Measurements from ENCODE around the gene PCDHGA10.
A peak's percentile ranks its signal among the peaks of the same experiment; 100 is the strongest.
"Not testable (repeated sequence)": the region's sequence is repeated elsewhere in the genome, so short reads cannot be mapped to it uniquely, and the experiment has no call there.

PCDHGA10 gene

GRCh38 chr5:141412854-141413539, at the start of gene PCDHGA10:
PCDHGA10 (plus strand) TSS chr5:141412987; CDS start chr5:141413176, 189 bp downstream.
- peak; percentile 29 for DNase-seq (ENCODE audit: low read depth)

DNA sequence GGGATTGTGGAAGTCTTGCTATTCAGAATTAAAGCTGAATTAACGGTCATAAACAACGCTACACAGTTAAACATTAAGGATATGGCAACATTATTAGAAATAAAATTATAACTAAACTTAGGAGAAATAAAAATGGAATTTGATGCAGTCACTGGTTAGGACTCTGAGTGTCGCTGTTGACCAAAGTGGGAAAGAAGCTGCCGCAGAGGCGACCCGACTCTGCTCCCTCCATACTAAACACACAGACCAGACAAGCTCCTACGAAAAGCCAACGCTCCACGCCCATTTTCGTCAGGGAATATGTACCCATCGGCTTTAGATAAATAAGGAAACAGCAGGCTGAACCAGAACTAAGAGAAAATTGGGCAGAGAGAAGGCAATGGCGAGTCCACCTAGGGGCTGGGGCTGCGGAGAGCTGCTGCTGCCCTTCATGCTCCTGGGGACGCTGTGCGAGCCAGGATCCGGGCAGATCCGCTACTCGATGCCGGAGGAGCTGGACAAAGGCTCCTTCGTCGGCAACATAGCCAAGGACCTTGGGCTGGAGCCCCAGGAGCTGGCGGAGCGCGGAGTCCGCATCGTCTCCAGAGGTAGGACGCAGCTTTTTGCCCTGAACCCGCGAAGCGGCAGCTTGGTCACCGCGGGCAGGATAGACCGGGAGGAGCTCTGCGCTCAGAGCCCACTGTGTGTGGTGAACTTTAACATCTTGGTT, 48.7 kb upstream of the PCDHGA10 start, which contains the start of gene PCDHGA5:
Gene PCDHGA5 (plus strand): TSS at position 211 of the 709 bp plus-strand sequence. CDS start 169 bp downstream, at position 380.
- no peak for DNase-seq (ENCODE audit: low read depth)

DNA sequence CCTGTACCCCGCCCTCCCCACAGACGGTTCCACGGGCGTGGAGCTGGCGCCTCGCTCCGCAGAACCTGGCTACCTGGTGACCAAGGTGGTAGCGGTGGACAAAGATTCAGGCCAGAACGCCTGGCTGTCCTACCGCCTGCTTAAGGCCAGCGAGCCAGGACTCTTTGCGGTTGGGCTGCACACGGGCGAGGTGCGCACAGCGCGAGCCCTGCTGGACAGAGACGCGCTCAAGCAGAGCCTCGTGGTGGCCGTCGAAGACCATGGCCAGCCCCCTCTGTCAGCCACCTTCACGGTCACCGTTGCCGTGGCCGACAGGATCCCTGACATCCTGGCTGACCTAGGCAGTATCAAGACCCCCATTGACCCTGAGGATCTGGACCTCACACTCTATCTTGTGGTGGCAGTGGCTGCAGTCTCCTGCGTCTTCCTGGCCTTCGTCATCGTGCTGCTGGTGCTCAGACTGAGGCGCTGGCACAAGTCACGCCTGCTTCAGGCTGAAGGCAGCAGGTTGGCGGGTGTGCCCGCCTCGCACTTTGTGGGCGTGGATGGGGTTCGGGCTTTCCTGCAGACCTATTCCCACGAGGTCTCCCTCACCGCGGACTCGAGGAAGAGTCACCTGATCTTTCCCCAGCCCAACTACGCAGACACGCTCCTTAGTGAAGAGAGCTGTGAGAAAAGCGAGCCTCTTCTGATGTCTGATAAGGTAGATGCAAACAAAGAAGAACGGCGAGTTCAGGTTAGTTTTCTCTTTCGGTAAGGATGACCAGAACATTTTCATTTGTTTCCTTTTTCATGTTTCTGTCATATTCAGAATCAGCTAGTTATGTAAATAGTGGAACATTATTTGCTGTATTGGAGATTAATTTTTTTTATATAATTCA, 46.5 kb upstream of the PCDHGA10 start:
- DNase-seq (ENCODE audit: low read depth), result no peak

DNA sequence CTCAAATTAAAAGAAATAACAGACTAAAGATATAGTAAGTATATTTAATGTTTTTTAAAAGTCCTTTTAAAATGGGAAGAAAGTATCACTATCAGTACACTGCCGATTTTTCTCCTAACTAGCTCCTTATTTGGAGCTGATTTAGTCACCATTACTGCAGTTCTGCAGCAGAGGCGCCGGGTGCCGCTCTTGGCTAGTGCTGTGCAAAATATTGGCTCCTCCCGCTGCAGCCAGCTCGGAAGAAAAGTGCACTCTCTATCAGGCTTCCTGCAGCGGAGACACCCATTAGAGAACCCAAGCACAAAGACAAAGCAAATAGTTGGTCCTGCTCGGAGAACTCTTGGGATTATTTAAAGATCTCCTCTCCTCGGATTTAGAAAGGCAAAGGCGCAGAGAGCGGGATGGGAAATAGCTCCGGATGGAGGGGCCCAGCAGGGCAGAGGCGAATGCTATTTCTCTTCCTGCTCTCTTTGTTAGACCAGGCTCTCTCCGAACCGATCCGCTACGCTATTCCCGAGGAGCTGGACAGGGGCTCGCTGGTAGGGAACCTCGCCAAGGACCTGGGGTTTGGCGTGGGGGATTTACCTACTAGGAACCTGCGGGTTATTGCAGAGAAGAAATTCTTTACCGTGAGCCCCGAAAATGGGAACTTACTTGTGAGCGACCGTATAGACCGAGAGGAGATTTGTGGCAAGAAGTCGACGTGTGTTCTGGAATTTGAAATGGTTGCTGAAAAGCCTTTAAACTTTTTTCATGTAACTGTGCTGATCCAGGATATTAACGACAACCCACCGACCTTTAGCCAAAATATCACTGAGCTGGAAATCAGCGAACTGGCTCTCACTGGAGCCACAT, 42.6 kb upstream of the PCDHGA10 start, which contains the start of gene PCDHGB3:
Gene PCDHGB3 (plus strand): TSS at position 249 of the 855 bp plus-strand sequence. CDS start 153 bp downstream, at position 402.
- DNase-seq (ENCODE audit: low read depth), result peak; percentile 11

DNA sequence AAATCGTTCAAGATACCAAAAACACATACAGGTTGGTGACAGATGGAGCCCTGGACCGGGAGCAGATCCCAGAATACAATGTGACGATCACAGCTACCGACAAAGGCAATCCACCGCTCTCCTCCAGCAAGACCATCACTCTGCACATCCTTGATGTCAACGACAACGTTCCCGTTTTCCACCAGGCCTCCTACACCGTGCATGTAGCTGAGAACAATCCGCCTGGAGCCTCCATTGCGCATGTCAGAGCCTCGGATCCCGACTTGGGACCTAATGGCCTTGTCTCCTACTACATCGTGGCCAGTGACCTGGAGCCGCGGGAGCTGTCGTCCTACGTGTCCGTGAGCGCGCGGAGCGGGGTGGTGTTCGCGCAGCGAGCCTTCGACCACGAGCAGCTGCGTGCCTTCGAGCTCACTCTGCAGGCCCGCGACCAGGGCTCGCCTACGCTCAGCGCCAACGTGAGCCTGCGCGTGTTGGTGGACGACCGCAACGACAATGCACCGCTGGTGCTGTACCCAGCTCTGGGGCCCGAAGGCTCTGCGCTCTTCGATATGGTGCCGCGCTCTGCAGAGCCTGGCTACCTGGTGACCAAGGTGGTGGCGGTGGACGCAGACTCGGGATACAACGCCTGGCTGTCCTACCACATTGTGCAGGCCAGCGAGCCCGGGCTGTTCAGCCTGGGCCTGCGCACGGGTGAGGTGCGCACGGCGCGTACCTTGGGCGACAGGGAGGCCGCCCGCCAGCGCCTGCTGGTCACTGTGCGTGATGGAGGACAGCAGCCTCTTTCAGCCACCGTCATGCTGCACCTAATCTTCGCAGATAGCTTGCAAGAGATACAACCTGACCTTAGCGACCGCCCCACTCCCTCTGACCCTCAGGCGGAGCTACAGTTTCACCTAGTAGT, 41.0 kb upstream of the PCDHGA10 start:
- DNase-seq (ENCODE audit: low read depth), result no peak

DNA sequence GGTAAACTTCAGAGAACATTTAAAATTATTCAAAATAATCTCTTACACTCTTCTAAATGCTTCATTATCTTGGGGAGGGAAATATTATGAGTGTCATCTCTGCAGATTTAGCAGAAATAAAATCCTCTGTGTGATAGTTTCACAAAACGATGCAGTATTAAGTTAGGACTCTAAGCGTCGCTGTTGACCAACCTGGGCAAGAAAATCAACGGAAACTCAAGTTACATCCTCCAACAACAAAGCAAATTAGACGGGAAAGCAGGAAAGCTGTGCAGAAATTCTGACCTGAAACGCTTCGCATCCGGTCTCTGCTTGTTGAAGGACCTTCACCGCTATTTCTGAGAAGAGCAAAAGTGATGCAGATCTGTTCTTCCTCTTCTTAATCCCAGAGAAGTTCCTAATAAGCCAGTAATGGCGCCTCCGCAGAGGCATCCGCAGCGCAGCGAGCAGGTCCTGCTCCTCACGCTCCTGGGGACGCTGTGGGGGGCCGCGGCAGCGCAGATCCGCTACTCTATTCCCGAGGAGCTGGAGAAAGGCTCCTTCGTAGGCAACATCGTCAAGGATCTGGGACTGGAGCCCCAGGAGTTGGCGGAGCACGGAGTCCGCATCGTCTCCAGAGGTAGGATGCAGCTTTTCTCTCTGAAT, 39.0 kb upstream of the PCDHGA10 start, which contains the start of gene PCDHGA6:
Gene PCDHGA6 (plus strand): TSS at position 219 of the 645 bp plus-strand sequence. CDS start 193 bp downstream, at position 412.
- DNase-seq (ENCODE audit: low read depth), result no peak

DNA sequence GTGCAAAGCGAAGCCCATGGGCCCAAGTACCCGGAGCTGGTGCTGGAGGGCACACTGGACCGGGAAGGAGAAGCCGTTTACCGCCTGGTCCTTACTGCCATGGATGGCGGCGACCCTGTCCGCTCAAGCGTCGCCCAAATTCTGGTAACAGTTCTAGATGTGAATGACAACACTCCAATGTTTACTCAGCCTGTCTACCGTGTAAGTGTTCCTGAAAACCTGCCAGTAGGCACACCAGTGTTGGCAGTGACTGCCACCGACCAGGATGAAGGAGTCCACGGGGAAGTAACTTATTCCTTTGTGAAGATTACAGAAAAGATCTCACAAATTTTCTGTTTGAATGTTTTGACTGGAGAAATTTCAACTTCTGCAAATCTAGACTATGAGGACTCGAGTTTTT, 38.2 kb upstream of the PCDHGA10 start:
- no peak for DNase-seq (ENCODE audit: low read depth)

GRCh38 chr5:141375444-141376155, 37.2 kb upstream of the PCDHGA10 start:
- not testable (repeated sequence) for DNase-seq (ENCODE audit: low read depth)

DNA sequence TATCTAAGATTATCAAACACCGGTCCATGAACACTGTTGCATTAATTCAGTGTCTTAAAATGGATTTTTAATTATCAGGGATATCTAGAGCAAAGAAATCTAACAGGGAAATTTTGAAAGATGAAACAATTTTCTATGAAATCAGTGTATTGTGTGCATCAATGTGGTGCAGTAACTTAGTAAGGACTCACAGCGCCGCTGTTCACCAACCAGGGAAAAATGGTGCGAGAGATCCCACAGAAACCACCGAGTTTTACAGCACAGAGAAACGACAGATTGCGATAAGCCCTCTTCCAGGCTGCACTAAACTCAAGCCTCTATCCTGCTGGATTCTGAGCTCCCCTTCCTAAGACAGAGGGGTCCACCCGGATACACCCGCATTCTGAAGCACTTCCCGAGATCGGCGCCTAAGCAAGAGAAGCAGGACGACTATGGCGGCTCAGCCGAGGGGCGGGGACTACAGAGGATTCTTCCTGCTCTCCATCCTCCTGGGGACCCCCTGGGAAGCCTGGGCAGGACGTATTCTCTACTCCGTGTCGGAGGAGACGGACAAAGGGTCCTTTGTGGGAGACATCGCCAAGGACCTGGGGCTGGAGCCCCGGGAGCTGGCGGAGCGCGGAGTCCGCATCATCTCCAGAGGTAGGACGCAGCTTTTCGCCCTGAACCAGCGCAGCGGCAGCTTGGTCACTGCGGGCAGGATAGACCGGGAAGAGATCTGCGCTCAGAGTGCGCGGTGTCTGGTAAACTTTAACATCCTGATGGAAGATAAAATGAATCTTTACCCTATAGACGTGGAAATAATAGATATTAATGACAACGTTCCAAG, 30.1 kb upstream of the PCDHGA10 start, which contains the start of gene PCDHGA7:
Gene PCDHGA7 (plus strand): TSS at position 274 of the 826 bp plus-strand sequence. CDS start 158 bp downstream, at position 432.
- no peak for DNase-seq (ENCODE audit: low read depth)

DNA sequence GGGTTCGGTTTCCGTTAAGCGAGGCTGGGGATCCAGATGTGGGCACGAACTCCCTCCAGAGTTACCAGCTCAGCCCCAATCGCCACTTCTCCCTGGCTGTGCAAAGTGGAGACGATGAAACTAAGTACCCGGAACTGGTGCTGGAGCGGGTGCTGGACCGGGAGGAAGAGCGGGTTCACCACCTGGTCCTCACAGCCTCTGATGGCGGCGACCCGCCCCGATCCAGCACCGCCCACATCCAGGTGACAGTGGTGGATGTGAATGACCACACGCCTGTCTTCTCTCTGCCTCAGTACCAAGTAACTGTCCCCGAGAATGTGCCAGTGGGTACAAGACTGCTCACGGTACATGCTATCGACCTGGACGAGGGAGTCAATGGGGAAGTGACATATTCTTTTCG, 29.4 kb upstream of the PCDHGA10 start:
- no peak for DNase-seq (ENCODE audit: low read depth)

DNA sequence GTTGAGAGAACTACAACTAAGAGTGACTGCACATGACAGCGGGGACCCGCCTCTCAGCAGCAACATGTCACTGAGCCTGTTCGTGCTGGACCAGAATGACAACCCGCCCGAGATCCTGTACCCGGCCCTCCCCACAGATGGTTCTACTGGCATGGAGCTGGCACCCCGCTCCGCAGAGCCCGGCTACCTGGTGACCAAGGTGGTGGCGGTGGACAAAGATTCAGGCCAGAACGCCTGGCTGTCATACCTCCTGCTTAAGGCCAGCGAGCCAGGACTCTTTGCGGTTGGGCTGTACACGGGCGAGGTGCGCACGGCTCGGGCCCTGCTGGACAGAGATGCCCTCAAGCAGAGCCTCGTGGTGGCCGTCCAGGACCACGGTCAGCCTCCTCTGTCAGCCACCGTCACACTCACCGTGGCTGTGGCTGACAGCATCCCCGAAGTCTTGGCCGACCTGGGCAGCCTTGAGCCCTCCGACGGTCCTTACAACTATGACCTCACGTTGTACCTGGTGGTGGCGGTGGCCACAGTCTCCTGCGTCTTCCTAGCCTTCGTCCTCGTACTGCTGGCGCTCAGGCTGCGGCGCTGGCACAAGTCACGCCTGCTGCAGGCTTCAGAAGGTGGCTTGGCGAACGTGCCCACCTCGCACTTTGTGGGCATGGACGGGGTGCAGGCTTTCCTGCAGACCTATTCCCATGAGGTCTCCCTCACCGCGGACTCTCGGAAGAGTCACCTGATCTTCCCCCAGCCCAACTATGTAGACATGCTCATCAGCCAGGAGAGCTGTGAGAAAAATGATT, 28.1 kb upstream of the PCDHGA10 start:
- no peak for DNase-seq (ENCODE audit: low read depth)

DNA sequence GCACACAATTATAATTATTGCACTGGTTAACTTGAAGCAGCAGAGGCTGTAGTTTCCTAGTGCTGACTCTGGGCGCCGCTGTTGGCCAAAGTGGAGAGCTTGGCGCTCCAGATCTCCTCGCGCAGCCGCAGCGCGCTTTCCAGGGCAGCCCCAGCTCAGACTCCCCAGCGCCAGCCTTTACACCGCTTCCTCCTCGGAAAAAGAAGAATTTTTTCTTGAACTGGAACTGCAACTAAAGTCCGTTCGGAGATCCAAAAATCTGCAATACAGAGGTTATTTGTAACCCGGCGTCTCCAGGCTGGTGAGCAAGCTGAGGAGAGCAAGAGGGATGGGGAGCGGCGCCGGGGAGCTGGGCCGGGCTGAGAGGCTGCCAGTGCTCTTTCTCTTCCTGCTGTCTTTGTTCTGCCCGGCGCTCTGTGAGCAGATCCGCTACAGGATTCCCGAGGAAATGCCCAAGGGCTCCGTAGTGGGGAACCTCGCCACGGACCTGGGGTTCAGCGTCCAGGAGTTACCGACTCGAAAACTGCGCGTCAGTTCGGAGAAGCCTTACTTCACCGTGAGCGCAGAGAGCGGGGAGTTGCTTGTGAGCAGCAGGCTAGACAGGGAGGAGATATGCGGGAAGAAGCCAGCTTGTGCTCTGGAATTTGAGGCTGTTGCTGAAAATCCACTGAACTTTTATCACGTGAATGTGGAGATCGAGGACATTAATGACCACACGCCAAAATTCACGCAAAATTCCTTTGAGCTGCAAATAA, 25.1 kb upstream of the PCDHGA10 start, which contains the start of gene PCDHGB4:
Gene PCDHGB4 (plus strand): TSS at position 142 of the 755 bp plus-strand sequence. CDS start 187 bp downstream, at position 329.
- not testable (repeated sequence) for DNase-seq (ENCODE audit: low read depth)

DNA sequence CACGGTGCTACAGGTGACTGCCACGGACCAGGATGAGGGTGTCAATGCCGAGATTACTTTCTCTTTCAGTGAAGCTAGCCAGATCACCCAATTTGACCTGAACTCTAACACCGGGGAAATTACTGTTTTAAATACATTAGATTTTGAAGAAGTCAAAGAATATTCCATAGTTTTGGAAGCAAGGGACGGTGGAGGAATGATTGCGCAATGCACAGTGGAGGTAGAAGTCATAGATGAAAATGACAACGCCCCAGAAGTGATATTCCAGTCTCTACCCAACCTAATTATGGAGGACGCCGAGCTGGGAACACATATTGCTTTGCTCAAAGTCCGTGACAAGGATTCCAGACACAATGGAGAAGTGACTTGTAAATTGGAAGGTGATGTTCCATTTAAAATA, 24.1 kb upstream of the PCDHGA10 start:
- no peak for DNase-seq (ENCODE audit: low read depth)

DNA sequence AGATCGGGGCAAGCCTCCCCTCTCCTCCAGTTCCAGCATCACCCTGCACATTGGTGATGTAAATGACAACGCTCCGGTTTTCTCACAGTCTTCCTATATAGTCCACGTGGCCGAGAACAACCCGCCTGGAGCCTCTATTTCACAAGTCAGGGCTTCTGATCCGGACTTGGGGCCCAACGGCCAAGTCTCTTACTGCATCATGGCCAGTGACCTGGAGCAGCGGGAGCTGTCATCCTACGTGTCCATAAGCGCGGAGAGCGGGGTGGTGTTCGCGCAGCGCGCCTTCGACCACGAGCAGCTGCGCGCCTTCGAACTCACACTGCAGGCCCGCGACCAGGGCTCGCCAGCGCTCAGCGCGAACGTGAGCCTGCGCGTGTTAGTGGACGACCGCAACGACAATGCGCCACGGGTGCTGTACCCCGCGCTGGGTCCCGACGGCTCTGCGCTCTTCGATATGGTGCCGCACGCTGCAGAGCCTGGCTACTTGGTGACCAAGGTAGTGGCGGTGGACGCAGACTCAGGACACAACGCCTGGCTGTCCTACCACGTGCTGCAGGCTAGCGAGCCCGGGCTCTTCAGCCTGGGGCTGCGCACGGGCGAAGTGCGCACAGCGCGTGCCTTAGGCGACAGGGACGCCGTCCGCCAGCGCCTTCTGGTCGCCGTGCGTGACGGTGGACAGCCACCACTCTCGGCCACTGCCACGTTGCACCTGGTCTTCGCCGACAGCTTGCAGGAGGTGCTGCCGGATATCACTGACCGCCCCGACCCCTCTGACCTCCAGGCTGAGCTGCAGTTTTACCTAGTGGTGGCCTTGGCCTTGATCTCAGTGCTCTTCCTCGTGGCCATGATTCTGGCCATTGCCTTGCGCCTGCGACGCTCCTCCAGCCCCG, 23.4 kb upstream of the PCDHGA10 start:
- DNase-seq (ENCODE audit: low read depth), result no peak
